Neuron (in vitro differentiated cells): ENCODE results near the gene SEC63.
"Not testable (repeated sequence)": the region's sequence is repeated elsewhere in the genome, so short reads cannot be mapped to it uniquely, and the experiment has no call there.

Experiments used
- H2AFZ ChIP-seq: one replicate; pipeline ENCODE4 v1.6.1; 2013; ENCODE audit warnings: low read depth, mild to moderate bottlenecking, inconsistent platforms, low read length, moderate library complexity
- H3K27me3 ChIP-seq: one replicate; pipeline ENCODE4 v1.6.1; 2013; ENCODE audit warnings: low read length; ENCODE audit not compliant: insufficient read depth
- H3K36me3 ChIP-seq: one replicate; pipeline ENCODE4 v1.6.1; 2013; ENCODE audit warnings: low read length; ENCODE audit not compliant: insufficient read depth
- H3K4me1 ChIP-seq: one replicate; pipeline ENCODE4 v1.6.1; 2013; ENCODE audit warnings: low read length; ENCODE audit not compliant: insufficient read depth
- H3K4me3 ChIP-seq: 2 replicates; pipeline ENCODE4 v1.5.1; 2013; ENCODE audit warnings: mild to moderate bottlenecking, low read length, moderate library complexity
- H3K9me3 ChIP-seq: one replicate; pipeline ENCODE4 v1.6.1; 2013; ENCODE audit warnings: low read length

The SEC63 gene

DNA sequence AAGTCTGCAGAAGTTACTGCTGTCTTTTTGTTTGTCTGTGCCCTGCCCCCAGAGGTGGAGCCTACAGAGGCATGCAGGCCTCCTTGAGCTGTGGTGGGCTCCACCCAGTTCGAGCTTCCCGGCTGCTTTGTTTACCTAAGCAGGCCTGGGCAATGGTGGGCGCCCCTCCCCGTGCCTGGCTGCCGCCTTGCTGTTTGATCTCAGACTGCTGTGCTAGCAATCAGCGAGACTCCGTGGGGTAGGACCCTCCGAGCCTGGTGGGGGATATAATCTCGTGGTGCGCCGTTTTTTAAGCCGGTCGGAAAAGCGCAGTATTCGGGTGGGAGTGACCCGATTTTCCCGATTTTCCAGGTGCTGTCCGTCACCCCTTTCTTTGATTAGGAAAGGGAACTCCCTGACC lies 97.9 kb downstream of the SEC63 start:
- H3K4me1 ChIP-seq: not testable (repeated sequence)

DNA sequence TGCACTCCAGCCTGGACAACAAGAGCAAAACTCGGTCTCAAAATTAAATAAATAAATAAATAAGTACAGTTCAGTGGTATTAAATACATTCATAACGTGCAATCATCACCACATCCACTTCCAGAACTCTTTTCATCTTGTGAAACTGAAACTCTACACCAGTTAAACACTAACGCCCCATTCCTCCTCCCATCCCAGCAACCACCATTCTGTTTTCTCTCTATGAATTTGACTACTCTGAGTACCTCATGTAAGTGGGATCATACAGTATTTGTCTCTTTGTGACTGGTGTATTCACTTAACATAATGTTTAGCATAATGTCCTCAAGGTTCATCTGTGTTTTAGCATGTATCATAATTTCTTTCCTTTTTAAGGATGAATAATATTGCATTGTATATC lies 104.8 kb downstream of the SEC63 start:
- H3K4me1 ChIP-seq: peaks cover 4% of the 10 kb centered on the region
- H3K4me3 ChIP-seq: no peak overlapping the region
- H3K36me3 ChIP-seq: no peaks in the 10 kb centered on the region

More for the DNA sequence above, 97.9 kb downstream of the SEC63 start:
- not testable (repeated sequence) for H3K27me3 ChIP-seq, H2AFZ ChIP-seq, H3K9me3 ChIP-seq, H3K4me3 ChIP-seq, H3K36me3 ChIP-seq

DNA sequence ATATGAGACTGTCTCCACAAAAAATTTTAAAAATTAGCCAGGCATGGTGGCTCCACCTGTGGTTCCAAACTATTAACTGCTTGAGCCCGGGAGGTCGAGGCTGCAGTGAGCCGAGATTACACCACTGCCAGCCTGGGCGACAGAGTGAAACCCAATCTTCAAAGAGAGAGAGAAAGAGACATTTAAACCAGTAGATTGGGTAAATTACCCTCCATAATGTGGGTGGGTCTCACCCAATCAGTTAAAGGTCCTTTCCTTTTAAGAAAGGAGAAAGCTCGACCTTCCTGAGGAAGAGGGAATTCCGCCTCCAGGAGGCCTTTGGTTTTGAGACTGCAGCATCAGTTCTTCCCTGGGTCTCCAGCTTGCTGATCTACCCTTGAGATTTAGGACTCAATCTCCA lies 108.7 kb downstream of the SEC63 start:
- Histone ChIP-seq H3K27me3 (peaks cover 6% of the 10 kb centered on the region), H3K4me3 (no peak overlapping the region), H3K36me3 (no peaks in the 10 kb centered on the region), H2AFZ (no peak overlapping the region), H3K4me1 (peaks cover 10% of the 10 kb centered on the region), H3K9me3 (peaks cover 2% of the 10 kb centered on the region)

More for the DNA sequence above, 104.8 kb downstream of the SEC63 start:
- Histone ChIP-seq H3K27me3 (no peaks in the 10 kb centered on the region), H2AFZ (no peak overlapping the region), H3K9me3 (peaks cover 2% of the 10 kb centered on the region)

DNA sequence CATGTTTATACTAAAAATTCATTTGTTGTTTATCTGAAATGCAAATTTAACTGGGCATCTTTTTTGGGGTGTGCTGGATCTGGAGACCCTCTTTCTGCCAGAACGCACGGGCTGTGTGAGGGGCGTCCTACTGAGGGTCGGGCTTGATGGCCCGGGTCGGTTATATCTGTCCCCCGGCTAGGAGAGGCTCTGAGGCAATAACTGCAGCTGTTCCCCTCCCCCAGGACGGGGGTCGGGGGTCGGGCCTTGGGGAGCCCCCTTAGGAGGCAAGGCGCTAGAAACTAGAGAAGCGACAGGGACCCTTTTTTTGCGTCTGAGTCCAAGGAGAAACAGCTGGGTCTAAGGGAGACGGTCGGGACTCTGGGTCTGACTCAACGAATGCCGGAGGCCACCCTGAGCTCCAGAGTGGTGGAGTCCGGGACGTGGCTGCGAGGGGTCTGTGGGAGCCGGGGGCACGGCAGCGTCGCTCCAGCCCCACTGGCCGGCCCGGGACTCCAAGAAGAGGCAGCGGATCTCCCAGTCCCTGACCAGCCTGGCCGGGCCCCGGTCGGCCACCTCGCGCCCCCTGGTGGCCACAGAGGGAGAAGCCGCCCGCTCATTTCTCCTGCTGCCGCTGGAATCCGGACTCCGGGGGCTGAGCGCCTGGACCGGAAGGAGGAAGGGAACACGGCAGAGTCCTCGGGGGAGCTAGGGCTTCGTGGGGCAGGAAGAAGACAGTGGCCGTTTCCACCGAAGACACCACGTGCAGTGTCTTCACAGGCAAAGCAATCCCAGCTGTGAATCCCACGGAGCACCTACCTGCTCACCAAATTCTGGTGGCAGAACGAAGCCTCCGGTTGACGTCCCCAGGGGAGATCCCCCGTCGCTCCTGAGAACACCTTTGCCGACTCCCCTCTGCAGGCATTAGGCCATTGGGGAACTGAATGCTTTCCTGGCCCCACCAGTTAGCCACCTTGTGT lies 109.9 kb downstream of the SEC63 start:
- no peaks in the 10 kb centered on the region for H3K36me3 ChIP-seq
- peak overlapping the region; percentile 71 for H2AFZ ChIP-seq
- H3K4me3 ChIP-seq: peak overlapping the region; percentile 47
- H3K27me3 ChIP-seq: peaks cover 6% of the 10 kb centered on the region
- H3K4me1 ChIP-seq: peaks cover 10% of the 10 kb centered on the region
- peaks cover 2% of the 10 kb centered on the region for H3K9me3 ChIP-seq

DNA sequence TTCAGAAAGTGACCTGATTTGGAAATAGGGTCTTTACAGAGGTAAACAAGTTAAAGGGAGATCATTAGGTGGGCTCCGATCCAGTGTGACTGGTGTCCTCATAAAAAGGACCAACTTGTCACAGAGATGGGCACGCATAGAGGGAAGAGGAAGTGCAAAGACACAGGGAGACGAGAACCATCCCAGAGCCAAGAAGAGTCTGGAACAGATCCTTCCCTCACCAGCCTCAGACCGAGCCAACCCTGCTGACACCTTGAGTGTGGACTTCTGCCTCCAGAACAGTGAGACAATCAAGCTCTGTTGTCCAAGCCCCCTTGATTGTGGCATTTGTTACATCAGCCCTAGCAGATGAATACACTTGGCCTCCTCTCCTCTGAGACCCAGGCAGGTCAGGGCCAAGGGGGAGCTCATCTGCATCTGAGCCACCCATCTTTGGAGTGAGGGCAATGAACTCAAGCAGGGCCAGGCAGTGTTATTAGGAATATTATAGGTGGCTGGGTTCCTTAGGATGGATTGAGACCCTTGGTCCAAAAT lies 111.7 kb downstream of the SEC63 start:
- no peaks in the 10 kb centered on the region for H3K9me3 ChIP-seq

DNA sequence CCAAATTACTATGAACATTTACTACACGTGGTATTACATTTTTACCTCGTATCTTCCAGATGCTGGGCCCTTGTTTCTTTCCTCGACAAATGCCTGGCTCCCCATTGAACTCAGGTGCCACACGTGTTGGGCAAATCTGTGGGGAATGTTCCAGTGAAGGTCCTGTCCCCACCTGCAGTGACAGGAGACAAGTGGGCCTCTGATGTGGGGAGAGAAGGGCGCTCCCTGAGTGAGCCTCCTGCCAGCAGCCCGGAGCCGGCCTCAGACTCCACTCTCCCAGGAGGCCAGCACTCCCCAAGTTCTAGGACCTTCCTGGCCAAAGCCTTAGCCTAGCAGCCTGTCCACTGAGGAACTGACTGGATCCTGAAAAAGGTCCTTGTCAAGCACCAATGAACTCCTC lies 112.2 kb downstream of the SEC63 start:
- no peak overlapping the region for H3K4me3 ChIP-seq
- H3K4me1 ChIP-seq: peaks cover 10% of the 10 kb centered on the region
- H3K27me3 ChIP-seq: peaks cover 6% of the 10 kb centered on the region
- no peaks in the 10 kb centered on the region for H3K9me3 ChIP-seq
- no peak overlapping the region for H2AFZ ChIP-seq
- H3K36me3 ChIP-seq: no peaks in the 10 kb centered on the region

More for the DNA sequence above, 111.7 kb downstream of the SEC63 start:
- Histone ChIP-seq H2AFZ (no peak overlapping the region), H3K27me3 (peaks cover 6% of the 10 kb centered on the region), H3K4me3 (no peak overlapping the region), H3K4me1 (peaks cover 10% of the 10 kb centered on the region), H3K36me3 (no peaks in the 10 kb centered on the region)

DNA sequence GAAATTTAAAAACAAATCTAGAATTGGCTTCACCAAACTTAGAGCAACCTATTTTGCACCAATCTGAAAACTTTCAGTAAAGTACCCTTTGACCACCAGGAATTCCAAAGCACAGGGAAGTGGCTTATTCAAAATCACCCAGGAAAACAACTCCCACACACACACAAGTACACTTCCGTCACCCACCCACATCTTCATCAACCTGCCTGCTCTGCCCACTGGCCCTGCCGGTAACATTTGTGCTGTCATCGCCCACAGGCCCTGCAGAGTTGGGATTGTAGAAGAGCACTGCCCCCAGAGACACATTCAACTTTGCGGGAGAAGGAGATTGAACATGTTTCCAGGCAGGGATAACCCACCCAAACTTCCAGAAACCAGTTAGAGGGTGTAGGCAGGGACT lies 114.6 kb downstream of the SEC63 start:
- Histone ChIP-seq H2AFZ (no peak overlapping the region), H3K4me1 (peaks cover 7% of the 10 kb centered on the region), H3K27me3 (peaks cover 7% of the 10 kb centered on the region)

DNA sequence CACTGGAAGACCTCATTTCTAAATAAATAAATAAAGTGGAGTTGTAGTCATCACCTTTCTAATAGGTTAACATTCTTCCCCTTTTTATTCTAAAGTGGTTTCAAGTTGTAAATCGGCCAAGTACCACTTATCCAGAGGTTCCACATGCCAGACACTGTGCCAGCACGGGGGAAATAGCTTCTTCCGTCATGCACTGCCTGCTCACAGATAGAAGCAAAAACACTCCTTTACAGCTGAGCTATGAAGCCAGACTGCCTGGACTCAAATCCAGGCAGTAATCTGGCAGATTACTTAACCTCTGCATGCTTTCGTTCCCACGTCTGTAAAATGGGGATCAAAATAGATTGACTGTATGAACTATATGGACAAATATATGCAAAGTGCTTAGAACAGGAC lies 116.7 kb downstream of the SEC63 start:
- H3K4me3 ChIP-seq: no peak overlapping the region
- peaks cover 2% of the 10 kb centered on the region for H3K27me3 ChIP-seq
- H3K4me1 ChIP-seq: no peaks in the 10 kb centered on the region
- no peaks in the 10 kb centered on the region for H3K36me3 ChIP-seq
- H2AFZ ChIP-seq: no peak overlapping the region
- no peaks in the 10 kb centered on the region for H3K9me3 ChIP-seq

More for the DNA sequence above, 114.6 kb downstream of the SEC63 start:
- Histone ChIP-seq H3K9me3 (no peaks in the 10 kb centered on the region), H3K36me3 (no peaks in the 10 kb centered on the region), H3K4me3 (no peak overlapping the region)

DNA sequence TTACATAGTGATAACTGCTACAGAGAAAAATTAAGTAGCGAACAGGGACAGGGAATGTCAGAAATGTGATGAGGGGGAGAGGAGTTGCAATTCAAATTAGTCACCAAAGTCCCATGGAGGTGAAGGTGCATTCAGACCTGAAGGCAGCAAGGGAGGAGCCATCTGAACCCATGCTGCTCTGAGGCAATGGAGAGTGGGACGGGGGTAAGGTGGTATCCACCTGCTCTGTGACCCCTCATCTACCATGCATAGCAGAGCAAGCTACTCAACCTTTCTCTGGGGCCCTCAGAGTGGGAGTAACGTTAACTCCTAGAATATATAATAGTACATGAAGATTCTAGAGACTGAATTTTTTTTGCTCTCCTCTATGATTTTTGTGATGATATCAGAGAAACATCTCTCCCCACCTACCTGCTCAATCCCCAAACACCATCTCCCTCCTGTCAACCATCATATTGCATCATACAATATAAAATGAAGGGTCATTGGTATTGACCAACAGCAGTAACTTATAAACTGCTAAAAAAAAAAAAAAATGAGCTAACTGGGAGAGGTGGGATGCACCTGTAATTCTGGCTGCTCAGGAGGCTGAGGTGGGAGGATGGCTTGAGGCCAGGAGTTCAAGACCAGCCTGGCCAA lies 117.3 kb downstream of the SEC63 start:
- no peak overlapping the region for H3K4me3 ChIP-seq
- no peaks in the 10 kb centered on the region for H3K36me3 ChIP-seq
- H3K9me3 ChIP-seq: no peaks in the 10 kb centered on the region
- H3K27me3 ChIP-seq: peaks cover 2% of the 10 kb centered on the region
- H3K4me1 ChIP-seq: no peaks in the 10 kb centered on the region
- no peak overlapping the region for H2AFZ ChIP-seq

DNA sequence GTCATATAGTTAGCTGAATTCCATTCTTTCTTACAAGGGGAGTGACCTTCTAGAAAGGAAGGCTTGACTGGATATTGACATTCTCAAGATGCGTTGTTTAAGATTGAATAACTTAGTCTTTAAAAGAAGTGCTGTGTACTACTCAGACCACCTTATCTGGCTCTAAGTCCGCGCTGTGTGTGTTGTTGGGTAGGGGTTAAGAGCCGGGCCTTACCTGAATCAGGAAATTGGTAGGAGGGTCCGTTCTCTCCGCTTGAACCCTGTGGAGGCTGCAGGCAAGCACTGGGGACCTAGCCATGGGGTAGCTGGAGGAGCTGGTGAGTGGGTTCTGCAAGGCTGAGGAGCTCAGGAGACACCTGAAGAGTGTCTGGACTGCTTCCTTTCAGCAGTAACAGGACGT lies 124.9 kb downstream of the SEC63 start:
- H3K27me3 ChIP-seq: peaks cover 2% of the 10 kb centered on the region

DNA sequence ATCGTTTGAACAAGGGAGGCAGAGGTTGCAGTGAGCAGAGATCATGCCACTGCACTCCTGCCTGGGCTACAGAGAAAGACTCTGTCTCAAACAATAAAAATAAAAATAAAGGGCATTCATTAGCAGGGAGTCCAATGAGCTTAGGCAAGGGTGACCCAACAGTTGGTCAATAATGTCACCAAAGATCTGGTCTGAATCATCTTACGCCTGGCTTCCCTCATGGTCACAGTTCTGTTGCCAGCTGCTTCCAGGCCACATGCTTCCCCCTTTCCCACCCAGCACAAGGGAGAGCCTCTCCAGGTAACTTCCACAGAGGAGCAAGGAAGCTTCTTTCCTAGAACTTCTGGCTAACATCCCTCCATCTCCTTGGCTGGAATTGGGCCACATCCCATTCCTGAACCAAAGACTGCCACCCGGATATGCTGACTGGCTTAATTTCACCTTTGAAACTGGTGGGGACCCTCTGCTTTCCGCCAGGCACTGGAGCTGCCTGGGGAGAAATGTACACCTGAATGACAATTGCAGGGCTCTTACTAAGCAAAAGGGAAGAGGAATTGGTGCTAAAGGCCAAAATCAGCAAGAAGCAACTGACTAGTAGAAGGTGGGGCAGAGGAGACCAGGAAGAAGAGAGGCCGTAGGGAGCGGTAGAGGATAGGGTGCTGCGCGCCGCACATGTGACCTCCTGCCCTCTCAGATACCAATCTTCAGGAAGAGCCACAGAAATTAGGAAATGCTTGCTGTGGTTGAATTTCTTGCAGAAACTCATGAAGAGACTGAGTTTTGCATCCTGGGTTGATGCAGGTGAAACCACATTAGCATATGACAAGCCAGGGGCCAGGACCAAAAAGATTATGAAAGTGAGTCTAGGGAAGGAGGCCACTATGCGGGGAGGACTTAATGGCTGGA lies 125.6 kb downstream of the SEC63 start:
- Histone ChIP-seq H3K9me3 (no peaks in the 10 kb centered on the region), H3K4me1 (peaks cover 3% of the 10 kb centered on the region), H3K4me3 (no peak overlapping the region), H3K36me3 (no peaks in the 10 kb centered on the region), H3K27me3 (peaks cover 2% of the 10 kb centered on the region), H2AFZ (no peak overlapping the region)

More for the DNA sequence above, 124.9 kb downstream of the SEC63 start:
- H3K9me3 ChIP-seq: no peaks in the 10 kb centered on the region
- H3K4me3 ChIP-seq: no peak overlapping the region
- peaks cover 3% of the 10 kb centered on the region for H3K4me1 ChIP-seq
- H2AFZ ChIP-seq: no peak overlapping the region
- H3K36me3 ChIP-seq: no peaks in the 10 kb centered on the region

DNA sequence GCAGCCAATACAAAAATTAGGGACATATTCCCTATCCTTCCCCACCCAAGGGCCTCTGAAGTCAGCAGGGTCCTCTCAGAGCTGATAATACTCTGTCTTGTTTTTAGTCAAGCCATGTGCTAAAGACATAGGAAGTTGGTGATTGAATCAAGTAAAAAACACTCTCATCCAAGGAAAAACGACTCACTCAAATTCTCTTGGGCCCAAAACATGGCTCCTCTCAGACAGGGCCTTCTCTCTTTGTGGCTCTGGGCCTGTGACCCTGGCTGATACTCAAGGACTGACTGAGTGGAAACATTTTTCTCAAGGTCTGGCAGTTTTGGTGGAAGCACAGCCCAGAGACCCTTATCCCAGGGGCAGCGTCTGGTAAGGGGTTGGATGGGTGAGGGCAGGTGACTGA lies 127.9 kb downstream of the SEC63 start:
- Histone ChIP-seq H3K9me3 (no peaks in the 10 kb centered on the region), H3K27me3 (peaks cover 2% of the 10 kb centered on the region), H2AFZ (no peak overlapping the region), H3K4me3 (no peak overlapping the region), H3K4me1 (peaks cover 3% of the 10 kb centered on the region), H3K36me3 (no peaks in the 10 kb centered on the region)
